ENCODE measurements around the gene SPNS2. TPM values are rescaled to one million over a fixed set of nuclear protein-coding genes. Genes with fewer than 3 reads are reported as not detected.

Gene SPNS2
- total RNA-seq, 1 donor from 2014 or later, result not detected

GRCh38 chr17:4537451-4538235, 39.0 kb downstream of the SPNS2 start:
- Mint-ChIP-seq H3K4me3 (ENCODE audit: unreplicated experiment) (no peak overlapping the region), H3K36me3 (ENCODE audit: unreplicated experiment) (peaks cover 12% of the 10 kb centered on the region), H3K4me1 (ENCODE audit: unreplicated experiment) (peaks cover 2% of the 10 kb centered on the region), H3K9me3 (ENCODE audit: unreplicated experiment) (no peaks in the 10 kb centered on the region), H3K27me3 (ENCODE audit: unreplicated experiment) (no peaks in the 10 kb centered on the region), H3K27ac (ENCODE audit: unreplicated experiment) (no peak overlapping the region)
- no peak for TF ChIP-seq CTCF (IDR thresholded peaks at IDR 0.05)
- DNase-seq (ENCODE audit: extremely low spot score, unreplicated experiment), result no peak

- H3K4me3 Mint-ChIP-seq (ENCODE audit: unreplicated experiment), result no peak overlapping the region
- no peak for TF ChIP-seq CTCF (IDR thresholded peaks at IDR 0.05)
- H3K4me1 Mint-ChIP-seq (ENCODE audit: unreplicated experiment), result peaks cover 2% of the 10 kb centered on the region
- no peaks in the 10 kb centered on the region for H3K9me3 Mint-ChIP-seq (ENCODE audit: unreplicated experiment)
- no peaks in the 10 kb centered on the region for H3K27me3 Mint-ChIP-seq (ENCODE audit: unreplicated experiment)
- peaks cover 12% of the 10 kb centered on the region for H3K36me3 Mint-ChIP-seq (ENCODE audit: unreplicated experiment)
- H3K27ac Mint-ChIP-seq (ENCODE audit: unreplicated experiment), result no peak overlapping the region
- DNase-seq (ENCODE audit: extremely low spot score, unreplicated experiment), result no peak
These were observed 39.7 kb downstream of the SPNS2 start for GRCh38 chr17:4538236-4539002.

GRCh38 chr17:4539025-4539424, 40.3 kb downstream of the SPNS2 start:
- no peak overlapping the region for H3K4me3 Mint-ChIP-seq (ENCODE audit: unreplicated experiment)

GRCh38 chr17:4539576-4540223, 41.0 kb downstream of the SPNS2 start:
- peaks cover 12% of the 10 kb centered on the region for H3K36me3 Mint-ChIP-seq (ENCODE audit: unreplicated experiment)
- no peaks in the 10 kb centered on the region for H3K4me1 Mint-ChIP-seq (ENCODE audit: unreplicated experiment)
- no peak overlapping the region for H3K4me3 Mint-ChIP-seq (ENCODE audit: unreplicated experiment)

More at GRCh38 chr17:4539025-4539424, 40.3 kb downstream of the SPNS2 start:
- H3K36me3 Mint-ChIP-seq (ENCODE audit: unreplicated experiment), result peaks cover 12% of the 10 kb centered on the region
- peaks cover 2% of the 10 kb centered on the region for H3K4me1 Mint-ChIP-seq (ENCODE audit: unreplicated experiment)
- no peak for TF ChIP-seq CTCF (IDR thresholded peaks at IDR 0.05)
- no peak overlapping the region for H3K27ac Mint-ChIP-seq (ENCODE audit: unreplicated experiment)
- no peaks in the 10 kb centered on the region for H3K9me3 Mint-ChIP-seq (ENCODE audit: unreplicated experiment)
- H3K27me3 Mint-ChIP-seq (ENCODE audit: unreplicated experiment), result no peaks in the 10 kb centered on the region
- no peak for DNase-seq (ENCODE audit: extremely low spot score, unreplicated experiment)

More at GRCh38 chr17:4539576-4540223, 41.0 kb downstream of the SPNS2 start:
- Mint-ChIP-seq H3K27me3 (ENCODE audit: unreplicated experiment) (no peaks in the 10 kb centered on the region), H3K27ac (ENCODE audit: unreplicated experiment) (no peak overlapping the region), H3K9me3 (ENCODE audit: unreplicated experiment) (no peaks in the 10 kb centered on the region)
- no peak for TF ChIP-seq CTCF (IDR thresholded peaks at IDR 0.05)
- no peak for DNase-seq (ENCODE audit: extremely low spot score, unreplicated experiment)

Measured in osteocyte (in vitro differentiated cells).